Right lobe of liver (tissue), 4 donors: Measurements from ENCODE around the gene SMAD7.

ENCODE experiments used
- POLR2A ChIP-seq: fragments of 450-650 bp; IDR thresholded peaks from one replicate; pipeline ENCODE4 v1.6.1; 2017; ENCODE audit warnings: antibody characterized with exemption, mild to moderate bottlenecking
- TF ChIP-seq, protein P1 (sequence below), 4 donors: fragments of 200-600 bp in 3 of 4; fragments of 450-650 bp in 1 of 4; IDR thresholded peaks; one replicate each; pipeline versions ENCODE4 v1.5.1 to v1.8.0; 2016 to 2022; ENCODE audit warnings: antibody characterized with exemption in 4 of 4, mild to moderate bottlenecking in 2 of 4
- donor health status: DM: no; HTN: no; CAD: no.
- donor health status: DM: no; HTN: no; CAD: no.
- donor health status: DM: no; HTN: yes; CAD: no.

DNA sequence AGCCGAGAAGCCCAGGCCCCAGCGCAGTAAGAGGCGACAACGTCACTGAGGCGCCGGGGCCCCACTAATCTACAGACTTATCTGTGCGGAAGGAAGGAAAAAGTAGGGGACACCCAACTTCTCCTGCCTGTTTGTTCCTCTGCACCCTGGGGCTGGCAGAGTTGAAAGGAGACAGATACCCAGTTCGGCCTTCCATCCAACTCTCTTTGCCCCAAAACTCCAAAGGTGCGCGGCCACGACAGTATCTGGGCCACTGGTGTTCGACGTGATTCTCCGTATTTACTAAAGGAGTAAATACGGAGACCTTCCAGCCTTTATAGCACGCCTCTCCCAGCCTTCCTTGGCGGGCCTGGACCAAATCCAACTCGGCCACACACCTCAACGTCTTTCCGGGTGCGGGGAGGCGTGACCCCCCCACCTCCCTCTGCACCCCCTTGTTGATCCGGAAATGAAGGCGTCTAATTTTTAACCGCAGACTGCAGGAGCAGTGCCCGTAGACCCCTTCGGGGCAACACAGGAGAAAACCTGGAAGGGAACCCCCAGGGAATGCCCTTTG is 1.6 kb downstream of the SMAD7 start:
- TF ChIP-seq, protein P1, sequence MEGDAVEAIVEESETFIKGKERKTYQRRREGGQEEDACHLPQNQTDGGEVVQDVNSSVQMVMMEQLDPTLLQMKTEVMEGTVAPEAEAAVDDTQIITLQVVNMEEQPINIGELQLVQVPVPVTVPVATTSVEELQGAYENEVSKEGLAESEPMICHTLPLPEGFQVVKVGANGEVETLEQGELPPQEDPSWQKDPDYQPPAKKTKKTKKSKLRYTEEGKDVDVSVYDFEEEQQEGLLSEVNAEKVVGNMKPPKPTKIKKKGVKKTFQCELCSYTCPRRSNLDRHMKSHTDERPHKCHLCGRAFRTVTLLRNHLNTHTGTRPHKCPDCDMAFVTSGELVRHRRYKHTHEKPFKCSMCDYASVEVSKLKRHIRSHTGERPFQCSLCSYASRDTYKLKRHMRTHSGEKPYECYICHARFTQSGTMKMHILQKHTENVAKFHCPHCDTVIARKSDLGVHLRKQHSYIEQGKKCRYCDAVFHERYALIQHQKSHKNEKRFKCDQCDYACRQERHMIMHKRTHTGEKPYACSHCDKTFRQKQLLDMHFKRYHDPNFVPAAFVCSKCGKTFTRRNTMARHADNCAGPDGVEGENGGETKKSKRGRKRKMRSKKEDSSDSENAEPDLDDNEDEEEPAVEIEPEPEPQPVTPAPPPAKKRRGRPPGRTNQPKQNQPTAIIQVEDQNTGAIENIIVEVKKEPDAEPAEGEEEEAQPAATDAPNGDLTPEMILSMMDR (IDR thresholded peaks at IDR 0.05), result no peak
- TF ChIP-seq POLR2A, result no peak
